GM18951 (cell line): Measurements from ENCODE around the gene KCNQ2.

Experiments
- POLR2A ChIP-seq: IDR thresholded peaks from 4 replicates; pipeline ENCODE4 v1.6.1; 2011; ENCODE audit warnings: mild to moderate bottlenecking; ENCODE audit not compliant: insufficient read length, insufficient read depth; ENCODE audit errors: extremely low read depth
- in situ Hi-C: fragments of 300-500 bp; cut with MboI; formaldehyde crosslinking; loops from one replicate; pipeline ENCODE4 v1.12.0; 2022; ENCODE audit warnings: low sequenced_read_pairs, mixed read lengths, inconsistent platforms; ENCODE audit not compliant: unreplicated experiment

The KCNQ2 gene

DNA sequence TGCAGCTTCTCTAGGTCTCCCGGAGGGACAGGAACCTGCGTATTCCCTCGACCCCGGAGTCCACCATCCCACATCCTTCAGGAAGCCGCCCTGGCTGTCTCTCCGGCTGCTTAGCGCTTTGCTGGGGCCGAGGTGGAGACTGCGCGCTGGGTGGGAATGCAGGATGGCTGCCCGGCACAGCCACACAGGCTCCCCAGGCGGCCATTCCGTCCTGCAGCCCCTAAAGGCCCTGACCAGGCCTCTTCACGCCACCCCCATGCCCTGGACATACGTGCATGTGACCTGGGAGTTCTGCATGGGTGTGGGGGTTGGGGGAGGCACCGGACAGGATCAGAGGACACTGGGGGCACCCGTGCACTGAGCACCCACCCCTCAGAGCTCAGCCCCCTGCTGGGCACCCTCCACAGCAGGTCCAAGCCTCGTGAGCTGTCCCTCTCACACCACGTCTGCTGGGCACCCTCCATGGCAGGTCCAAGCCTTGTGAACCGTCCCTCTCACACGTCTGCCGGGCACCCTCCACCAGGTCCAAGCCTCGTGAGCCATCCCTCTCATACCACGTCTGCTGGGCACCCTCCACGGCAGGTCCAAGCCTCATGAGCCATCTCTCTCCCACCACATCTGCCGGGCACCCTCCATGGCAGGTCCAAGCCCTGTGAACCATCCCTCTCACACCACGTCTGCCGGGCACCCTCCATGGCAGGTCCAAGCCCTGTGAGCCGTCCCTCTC, 70.9 kb downstream of the KCNQ2 start:
- no peak for TF ChIP-seq POLR2A
- in situ Hi-C loops, result no loop called here

DNA sequence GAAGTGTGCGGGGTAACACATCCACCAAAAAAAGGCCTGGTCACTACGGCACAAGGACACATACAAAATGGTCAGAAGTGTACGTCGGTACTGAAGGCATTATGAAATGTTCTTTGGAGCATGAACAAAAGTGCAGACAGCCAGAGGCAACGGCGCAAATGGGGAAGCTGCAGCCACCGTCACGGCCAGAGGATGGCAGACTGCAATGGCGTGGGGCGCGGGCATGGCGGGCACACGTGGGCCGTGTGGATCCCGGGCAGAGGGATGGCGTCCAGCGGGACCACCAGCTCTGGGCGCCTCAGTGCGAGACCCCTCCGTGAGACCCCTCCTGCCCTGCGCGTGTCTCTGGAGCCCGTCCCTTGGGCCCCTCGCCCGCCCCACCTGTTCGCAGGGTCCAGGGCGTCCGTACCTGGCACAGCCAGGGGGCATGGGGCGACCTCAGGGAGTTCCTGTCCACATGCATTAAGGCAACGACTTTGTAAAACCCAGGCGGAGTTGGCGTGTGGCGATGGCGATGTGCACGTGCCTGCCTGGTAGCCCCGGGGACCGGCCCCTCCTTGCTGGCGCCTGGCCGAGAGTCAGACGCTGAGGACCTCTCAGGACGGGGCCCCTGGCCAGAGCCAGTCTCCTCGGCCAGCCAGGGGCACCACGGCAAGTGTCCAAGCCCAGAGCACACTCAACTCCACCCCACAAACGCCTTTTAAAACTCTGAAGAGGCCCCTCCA, 71.8 kb downstream of the KCNQ2 start:
- no peak for TF ChIP-seq POLR2A
- in situ Hi-C loops, result no loop called here

DNA sequence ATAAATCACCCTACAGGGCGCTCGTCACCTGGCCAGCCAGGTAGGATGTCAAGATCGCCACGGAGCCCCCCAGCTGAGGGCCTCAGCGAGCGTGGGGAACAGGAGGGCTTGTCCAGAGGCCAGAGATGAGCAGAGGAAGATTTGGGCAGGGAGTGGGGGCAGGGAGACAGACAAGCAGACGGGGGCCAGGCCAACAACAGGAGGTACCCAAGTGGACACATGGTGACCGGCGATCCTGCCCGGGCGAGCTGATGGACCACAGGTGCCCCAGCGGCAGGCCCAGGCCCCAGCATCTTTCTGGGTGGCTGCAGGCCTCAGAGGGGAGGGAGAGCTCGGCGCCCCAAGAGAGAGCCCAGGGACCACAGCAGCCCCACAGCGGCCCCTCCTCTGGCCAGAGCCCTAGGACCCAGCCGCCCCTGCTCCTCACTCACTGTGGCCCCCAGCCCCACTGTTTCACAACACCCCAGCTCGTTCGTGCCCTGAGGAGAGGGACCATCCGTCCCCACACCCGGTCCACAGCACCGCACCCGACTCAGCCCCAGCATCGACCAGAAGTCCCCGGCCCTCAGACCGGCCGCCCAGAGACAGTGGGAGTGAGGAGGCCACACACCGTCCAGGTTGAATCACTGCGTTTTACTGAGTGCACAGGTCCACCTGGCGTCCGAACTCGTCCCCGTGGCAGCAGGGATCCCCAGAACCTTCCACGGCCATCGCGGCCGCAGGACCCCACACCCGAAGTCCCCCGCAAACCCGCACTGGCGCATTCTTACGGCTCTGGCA, 72.7 kb downstream of the KCNQ2 start:
- in situ Hi-C loops, result no loop called here
- TF ChIP-seq POLR2A, result no peak

DNA sequence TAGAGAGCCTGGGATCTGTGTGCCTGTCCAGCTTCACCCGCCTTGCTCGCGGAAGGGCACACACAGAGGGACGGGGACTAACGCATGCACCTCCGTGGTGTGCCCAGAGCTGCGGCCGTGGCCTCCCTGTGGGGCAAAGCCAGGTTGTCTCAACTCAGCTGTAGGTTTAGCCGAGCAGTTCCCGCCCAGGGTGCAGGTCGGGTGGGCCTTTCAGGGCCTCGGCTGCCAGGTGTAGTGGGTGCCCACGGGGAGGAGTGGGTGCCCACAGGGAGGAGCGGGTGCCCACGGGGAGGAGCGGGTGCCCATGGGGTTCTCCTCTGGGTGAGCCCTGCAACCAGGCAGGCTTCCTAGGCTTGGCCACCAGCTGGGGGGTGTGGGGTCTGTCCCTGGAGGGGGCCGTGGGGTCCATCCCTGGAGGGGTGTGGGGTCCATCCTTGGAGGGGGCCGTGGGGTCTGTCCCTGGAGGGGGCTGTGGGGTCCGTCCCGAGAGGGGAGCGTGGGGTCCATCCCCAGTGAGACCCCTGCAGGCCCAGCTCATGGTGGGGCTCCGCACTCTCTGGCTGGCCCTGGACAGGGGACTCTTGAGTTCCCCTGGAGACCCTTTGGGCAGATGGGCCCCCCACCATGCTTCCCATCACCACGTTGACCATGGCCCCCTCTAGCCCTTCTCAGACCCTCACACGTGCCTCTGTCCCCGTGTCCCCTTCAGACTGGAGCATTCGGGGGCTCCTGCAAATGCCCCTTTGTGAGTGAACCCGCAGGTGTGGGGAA, 73.5 kb downstream of the KCNQ2 start:
- in situ Hi-C loops, result no loop called here
- TF ChIP-seq POLR2A, result no peak

DNA sequence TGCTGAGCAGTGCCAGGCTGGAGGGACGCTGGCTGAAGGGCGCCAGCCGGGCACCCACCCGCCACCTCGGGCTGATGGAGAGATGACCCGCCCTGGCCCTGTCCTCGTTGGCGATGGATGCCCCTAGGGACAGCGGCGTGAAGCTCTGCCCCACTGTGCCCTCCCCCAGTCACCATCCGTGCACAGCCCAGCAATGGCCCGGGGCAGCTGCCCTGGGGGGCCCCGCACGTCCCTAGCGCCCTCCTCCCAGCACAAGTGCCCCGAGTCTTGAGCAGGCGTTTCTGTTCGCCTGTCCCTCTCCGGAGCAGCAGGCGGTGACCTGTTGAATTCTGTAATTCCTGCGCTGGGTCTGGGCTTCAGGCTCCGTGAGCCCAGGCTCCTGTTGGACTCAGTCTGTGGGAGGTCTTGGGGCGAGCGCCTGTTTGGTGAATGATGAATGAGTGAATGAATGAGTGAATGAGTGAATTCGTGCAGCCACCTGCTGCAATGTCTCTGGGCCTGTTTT, 74.5 kb downstream of the KCNQ2 start:
- no peak for TF ChIP-seq POLR2A
- in situ Hi-C loops, result no loop called here

DNA sequence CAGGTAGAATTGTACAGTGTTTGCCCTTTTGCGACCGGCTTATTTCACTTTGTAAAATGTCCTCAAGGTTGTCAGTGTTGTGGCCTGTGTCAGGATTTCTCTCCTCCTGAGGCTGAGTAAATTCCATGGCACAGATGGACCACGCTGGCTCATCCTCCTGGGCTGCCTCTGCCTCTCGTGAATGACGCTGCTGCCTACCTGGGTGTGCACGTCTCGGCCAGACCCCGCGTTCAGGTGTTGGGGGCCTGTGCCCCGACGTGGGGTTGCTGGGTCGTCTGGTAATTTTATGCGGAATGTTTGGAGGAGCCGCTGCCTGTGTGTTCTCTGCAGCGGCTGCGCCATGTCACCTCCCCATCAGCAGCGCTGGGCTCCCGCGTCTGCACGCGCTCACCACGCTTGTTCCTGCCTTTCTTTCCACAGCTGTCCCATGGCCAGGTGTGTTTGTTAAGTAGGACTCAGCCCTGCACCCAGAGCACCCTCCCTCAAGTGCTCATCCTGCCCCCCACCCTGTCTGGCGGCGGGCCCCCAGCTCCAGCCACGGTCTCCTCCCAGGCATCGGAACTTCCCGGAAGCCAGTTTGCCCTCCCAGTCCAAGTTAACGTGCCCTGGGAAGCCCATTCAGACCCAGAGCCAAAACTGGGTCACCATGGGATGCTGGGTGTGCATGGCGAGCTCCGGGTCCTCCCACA, 75.2 kb downstream of the KCNQ2 start:
- no peak for TF ChIP-seq POLR2A
- in situ Hi-C loops, result no loop called here

DNA sequence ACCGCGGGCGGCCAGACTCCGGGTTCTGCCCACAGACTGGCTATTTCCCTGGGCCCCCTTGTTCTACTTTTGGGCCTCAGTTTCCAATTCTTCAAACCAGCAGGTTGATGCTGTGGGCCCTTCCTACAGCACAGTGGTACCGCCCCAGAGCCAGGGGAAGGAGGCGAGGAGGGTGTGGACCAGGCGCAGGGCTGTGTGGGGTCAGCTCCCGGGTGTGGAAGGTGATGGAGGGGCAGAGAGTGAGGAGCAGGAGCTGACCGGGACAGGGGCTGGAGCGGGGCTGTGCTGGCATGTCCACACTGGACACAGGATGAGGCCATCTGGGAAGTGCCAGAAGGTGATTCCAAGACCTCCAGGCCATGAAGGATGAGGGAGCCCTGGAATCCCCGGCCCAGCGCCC, 76.2 kb downstream of the KCNQ2 start:
- TF ChIP-seq POLR2A, result no peak
- in situ Hi-C loops, result no loop called here

DNA sequence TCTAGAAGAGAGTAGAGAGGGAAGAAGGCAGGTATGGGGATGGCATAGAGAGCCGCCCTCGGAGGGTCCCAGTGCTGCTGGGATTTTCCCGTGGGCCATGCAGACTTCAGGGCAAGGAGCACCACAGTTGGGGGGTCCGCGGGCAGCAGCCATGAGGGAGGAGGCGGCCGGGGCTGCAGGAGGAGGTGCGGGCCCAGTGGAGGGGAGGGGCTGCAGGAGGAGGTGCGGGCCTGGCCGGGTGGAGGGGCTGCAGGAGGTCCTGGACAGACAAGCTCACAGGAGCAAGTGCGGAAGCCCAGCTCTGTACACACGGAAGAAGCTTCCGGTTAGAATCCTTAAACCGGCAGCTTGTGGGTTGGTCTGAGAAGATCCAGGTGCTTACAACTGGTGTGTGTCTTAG, 76.7 kb downstream of the KCNQ2 start:
- in situ Hi-C loops, result no loop called here
- no peak for TF ChIP-seq POLR2A

DNA sequence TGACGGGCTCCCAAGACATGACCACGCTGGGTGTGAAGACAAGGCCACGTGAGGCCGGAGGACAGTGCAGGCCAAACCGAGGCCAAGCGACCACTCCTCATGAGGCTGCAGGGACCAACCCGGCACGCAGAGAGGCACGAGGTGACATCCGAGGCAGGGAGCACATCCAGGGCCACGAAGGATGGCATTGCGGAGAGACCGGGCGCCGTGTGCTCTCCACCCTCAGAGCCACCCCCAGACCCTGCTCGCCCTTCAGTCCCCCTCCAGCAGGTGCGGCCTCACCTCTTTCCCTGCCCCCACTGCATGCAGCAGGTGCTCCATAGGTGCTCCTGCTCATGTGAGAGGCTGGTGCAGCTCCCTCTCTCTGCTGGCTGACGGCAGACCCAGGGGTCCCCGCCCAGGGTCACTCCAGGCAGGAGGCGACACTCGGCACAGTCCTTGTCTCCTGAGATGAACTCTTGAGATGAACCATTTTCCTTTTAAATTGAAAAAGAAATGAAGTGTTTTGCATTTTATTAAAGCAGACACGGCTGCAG, 77.5 kb downstream of the KCNQ2 start:
- no peak for TF ChIP-seq POLR2A
- in situ Hi-C loops, result no loop called here

DNA sequence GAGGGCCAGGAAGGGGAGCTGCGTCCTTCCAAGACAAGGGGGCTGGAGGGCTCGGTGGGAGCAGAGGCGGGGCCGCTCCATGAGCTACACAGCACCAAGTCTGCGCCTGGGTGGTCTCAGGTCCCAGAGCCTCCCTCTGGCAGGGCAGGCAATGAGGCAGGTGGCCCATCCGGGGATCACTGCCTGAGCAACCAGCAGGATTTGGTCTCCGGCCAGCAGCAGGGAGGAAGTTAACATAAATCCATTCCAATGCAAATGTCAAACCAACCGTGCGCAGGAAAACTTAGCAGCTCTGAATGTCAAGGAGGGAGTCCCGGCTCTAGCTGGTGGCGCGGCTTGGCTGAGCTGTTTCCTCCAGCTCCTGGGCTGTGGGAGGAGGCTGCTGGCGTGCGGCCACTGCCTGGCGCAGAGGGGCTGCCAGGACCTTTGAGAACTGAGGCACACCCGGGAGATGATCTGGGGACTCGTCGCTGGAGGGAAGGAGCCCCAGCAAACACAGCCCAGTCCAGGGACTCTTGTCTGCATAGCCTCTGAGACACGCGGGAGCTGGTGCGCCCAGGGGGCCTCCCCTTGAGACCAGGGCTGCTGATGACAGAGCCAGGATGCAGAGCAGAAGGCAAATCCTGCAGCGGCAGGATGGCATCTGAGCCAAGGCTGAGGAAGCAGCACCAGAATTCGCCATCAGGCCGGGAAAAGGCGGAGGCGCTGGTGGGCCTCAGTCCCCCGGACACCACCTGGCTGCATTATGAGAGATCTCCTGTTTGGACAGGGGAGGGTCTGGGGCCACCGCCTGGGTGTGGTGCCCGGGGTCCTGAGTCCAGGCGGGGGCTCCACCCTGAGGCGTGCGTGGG, 78.2 kb downstream of the KCNQ2 start:
- in situ Hi-C loops, result no loop called here
- TF ChIP-seq POLR2A, result no peak

DNA sequence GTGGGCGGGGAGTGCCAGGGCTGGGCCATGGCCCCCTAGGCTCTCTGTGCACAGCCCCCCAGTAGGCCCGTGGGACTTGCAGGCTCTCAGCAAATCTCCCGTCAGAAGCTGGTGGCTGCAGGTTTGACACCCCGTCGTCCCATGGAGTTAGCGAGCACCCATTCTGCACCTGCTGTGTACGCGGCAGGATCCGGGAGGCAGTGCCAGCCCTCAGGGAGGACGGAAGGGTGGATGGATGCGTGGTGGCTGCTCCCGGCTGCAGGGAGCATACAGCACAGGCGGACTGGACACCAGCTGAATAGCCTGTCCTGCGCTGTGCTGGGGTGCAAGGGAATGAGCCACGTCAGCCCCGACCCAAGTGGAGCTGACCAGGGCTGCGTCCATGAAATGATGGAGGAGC, 78.9 kb downstream of the KCNQ2 start:
- in situ Hi-C loops, result no loop called here
- TF ChIP-seq POLR2A, result no peak

DNA sequence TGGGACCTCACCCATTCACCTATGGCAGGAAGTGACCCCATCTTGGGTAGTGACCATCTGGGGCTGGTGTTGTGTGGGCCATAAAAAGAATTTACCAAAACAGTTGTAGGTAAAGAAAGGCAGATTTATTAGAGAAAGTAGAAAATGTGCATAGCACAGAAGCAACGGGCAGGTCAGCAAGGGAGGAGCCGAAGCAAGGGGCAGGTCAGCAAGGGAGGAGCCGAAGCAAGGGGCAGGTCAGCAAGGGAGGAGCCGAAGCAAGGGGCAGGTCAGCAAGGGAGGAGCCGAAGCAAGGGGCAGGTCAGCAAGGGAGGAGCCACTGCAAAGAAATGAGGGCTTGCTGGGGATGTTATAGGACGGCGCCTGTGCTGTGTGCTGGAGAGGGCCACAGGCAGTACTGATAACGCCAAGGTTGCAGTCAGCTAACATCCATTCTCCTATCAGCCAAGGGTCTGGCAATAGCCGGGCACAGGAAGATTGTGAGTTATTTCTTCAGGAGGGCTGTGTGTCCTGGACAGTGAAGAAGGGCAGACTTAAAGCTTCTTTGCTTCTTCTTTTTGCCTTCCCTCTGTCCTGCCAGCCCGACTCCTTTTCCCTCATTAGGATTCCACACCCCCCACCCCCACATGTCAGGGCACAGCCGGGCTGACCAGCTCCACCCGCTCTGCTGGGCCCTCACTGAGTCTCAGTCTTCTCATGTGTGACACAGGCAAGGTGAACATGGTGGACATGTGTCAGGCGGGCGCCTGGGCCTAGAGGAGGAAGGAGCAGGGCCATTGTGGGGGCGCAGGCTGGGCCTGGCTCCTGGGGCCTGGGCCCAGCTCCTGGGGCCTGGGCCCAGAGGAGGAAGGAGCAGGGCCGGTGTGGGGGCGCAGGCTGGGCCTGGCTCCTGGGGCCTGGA, 79.7 kb downstream of the KCNQ2 start:
- no peak for TF ChIP-seq POLR2A
- in situ Hi-C loops, result no loop called here
